PC-9 (cell line): ENCODE data around the gene SAMD10. TPM values are rescaled to one million over a fixed set of nuclear protein-coding genes. Genes with fewer than 3 reads are reported as not detected.
"Not testable (repeated sequence)": the region's sequence is repeated elsewhere in the genome, so short reads cannot be mapped to it uniquely, and the experiment has no call there.

Experiments used
- BruUV-seq: library from RNA; stranded (reverse); fragments of 400-500 nt; replicated peaks from 2 replicates; lab custom pipeline; 2021; lab: Mats Ljungman, UMichigan
- CTCF ChIA-PET: fragments of 300-600 bp; sonication (Branson Sonifier 250); formaldehyde crosslinking; loops from one replicate; lab custom pipeline; 2022; ENCODE audit warnings: antibody characterized with exemption; lab: Charles Lee
- POLR2A ChIA-PET: fragments of 300-600 bp; sonication (Branson Sonifier 250); formaldehyde crosslinking; loops from one replicate; lab custom pipeline; 2022; ENCODE audit warnings: antibody characterized with exemption; ENCODE audit not compliant: unreplicated experiment; lab: Charles Lee
- DNase-seq, 2 experiments: peaks; one replicate each; pipeline versions ENCODE4 v3.0.0 to v3.0.0-alpha.2; 2015 to 2022; ENCODE audit warnings: mixed read lengths in 1 of 2
- H2AFZ ChIP-seq: fragments of 200-600 bp; sonication (generic); 2 replicates; pipeline ENCODE4 v1.8.1; 2017; ENCODE audit warnings: antibody characterized with exemption
- H3F3A ChIP-seq: fragments of 200-600 bp; sonication (generic); 2 replicates; pipeline ENCODE4 v1.8.1; 2017; ENCODE audit warnings: antibody characterized with exemption, mild to moderate bottlenecking, low read depth; ENCODE audit not compliant: insufficient read depth
- H3K27ac ChIP-seq: fragments of 200-600 bp; sonication (generic); 2 replicates; pipeline ENCODE4 v1.6.1; 2016; ENCODE audit warnings: mixed run types
- H3K27me3 ChIP-seq: fragments of 200-600 bp; sonication (generic); 2 replicates; pipeline ENCODE4 v1.6.1; 2016; ENCODE audit warnings: low read depth, mixed run types; ENCODE audit not compliant: insufficient read depth
- H3K36me3 ChIP-seq: fragments of 200-600 bp; sonication (generic); 2 replicates; pipeline ENCODE4 v1.6.1; 2016; ENCODE audit warnings: low read depth, mixed run types
- H3K4me1 ChIP-seq: fragments of 200-600 bp; sonication (generic); replicated peaks from 2 replicates; pipeline ENCODE4 v1.6.1; 2016; ENCODE audit warnings: mixed run types; ENCODE audit not compliant: insufficient read depth
- H3K4me2 ChIP-seq: fragments of 200-600 bp; sonication (generic); 2 replicates; pipeline ENCODE4 v1.6.1; 2017; ENCODE audit warnings: mixed run types
- H3K4me3 ChIP-seq: fragments of 200-600 bp; sonication (generic); 2 replicates; pipeline ENCODE4 v1.6.1; 2016; ENCODE audit warnings: mixed run types
- H3K79me2 ChIP-seq: fragments of 200-600 bp; sonication (generic); 2 replicates; pipeline ENCODE4 v1.6.1; 2017; ENCODE audit warnings: low read depth, mixed run types
- H3K9me2 ChIP-seq: fragments of 200-600 bp; sonication (generic); 2 replicates; pipeline ENCODE4 v1.8.1; 2017; ENCODE audit warnings: mild to moderate bottlenecking; ENCODE audit not compliant: insufficient read depth
- H3K9me3 ChIP-seq: fragments of 200-600 bp; sonication (generic); 2 replicates; pipeline ENCODE4 v1.8.1; 2016; ENCODE audit warnings: low read depth; ENCODE audit not compliant: insufficient read depth
- H4K20me1 ChIP-seq: fragments of 200-600 bp; sonication (generic); 2 replicates; pipeline ENCODE4 v1.8.1; 2017; ENCODE audit not compliant: insufficient read depth
- EZH2 ChIP-seq: fragments of 200-600 bp; sonication (generic); IDR thresholded peaks from 2 replicates; pipeline ENCODE4 v1.8.0; 2017; ENCODE audit warnings: antibody characterized with exemption, low read depth
- intact Hi-C: fragments of 100-400 bp; cut with micrococcal nuclease; formaldehyde crosslinking; loops from one replicate; pipeline ENCODE4 v1.10.0; 2022; ENCODE audit not compliant: unreplicated experiment
- total RNA-seq: library from RNA; stranded (reverse); gene quantifications from 2 replicates; pipeline ENCODE4 v1.2.3, GENCODE V29; 2021
- TF ChIP-seq, protein P1 (sequence below): fragments of 200-600 bp; sonication (generic); conservative IDR thresholded peaks from 2 replicates; pipeline ENCODE4 v1.6.1; 2017; ENCODE audit warnings: mixed run types, antibody characterized with exemption, mild to moderate bottlenecking, moderate library complexity

The SAMD10 gene
- total RNA-seq, 1 experiment from 2014 or later = 18.7 TPM

DNA sequence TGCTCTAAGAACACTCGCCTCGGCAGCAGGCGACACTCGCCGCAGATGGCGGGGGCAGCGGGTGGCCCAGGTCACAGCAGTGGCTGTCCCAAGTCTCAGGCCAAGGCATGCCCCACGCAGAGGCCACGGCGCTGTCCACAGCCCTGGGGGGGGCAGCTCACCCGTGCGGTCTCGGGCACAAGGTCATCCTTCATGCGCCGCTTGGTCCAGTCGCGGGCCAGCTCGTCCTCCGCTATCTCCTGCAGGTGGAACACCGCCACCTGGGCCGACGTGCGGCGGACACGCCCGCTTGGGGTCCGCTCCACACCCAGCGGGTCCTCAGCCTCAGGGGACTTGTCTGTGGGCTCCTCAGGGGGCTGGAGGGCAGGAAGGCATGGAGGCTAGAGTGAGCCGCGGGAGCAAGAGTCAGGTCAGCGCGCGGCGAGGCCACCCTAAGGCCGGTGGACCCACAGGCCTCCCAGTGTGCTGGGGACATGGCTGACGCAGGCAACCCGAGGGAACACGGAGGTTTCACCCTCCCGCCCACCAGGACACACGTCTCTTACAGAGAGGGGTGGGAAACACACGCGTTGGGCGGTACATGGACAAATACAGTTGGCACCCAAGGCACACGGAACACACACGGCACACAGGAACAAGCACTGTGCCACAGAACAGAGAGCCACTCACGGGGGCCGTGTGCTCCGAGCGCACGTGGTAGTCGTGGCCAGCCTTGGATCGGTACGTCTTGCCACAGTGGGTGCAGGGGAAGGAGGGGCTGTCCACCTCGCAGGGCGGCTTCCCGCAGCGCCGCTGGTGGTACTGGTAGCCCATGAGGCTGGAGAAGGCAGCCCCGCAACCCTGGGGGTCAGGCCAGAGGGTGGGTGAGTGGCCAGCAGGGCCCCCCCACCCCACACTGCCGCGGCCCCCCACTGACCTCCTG lies 16.8 kb downstream of the SAMD10 start:
- H3K4me3 ChIP-seq = no peak overlapping the region
- CTCF ChIA-PET = no interaction called here
- H3K27ac ChIP-seq = no peak overlapping the region
- intact Hi-C loops = no loop called here
- H3K79me2 ChIP-seq = peaks cover 4% of the 10 kb centered on the region
- TF ChIP-seq, protein P1, sequence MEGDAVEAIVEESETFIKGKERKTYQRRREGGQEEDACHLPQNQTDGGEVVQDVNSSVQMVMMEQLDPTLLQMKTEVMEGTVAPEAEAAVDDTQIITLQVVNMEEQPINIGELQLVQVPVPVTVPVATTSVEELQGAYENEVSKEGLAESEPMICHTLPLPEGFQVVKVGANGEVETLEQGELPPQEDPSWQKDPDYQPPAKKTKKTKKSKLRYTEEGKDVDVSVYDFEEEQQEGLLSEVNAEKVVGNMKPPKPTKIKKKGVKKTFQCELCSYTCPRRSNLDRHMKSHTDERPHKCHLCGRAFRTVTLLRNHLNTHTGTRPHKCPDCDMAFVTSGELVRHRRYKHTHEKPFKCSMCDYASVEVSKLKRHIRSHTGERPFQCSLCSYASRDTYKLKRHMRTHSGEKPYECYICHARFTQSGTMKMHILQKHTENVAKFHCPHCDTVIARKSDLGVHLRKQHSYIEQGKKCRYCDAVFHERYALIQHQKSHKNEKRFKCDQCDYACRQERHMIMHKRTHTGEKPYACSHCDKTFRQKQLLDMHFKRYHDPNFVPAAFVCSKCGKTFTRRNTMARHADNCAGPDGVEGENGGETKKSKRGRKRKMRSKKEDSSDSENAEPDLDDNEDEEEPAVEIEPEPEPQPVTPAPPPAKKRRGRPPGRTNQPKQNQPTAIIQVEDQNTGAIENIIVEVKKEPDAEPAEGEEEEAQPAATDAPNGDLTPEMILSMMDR = no peak
- no peak for TF ChIP-seq EZH2
- no peak overlapping the region for H3K4me2 ChIP-seq
- H3K9me3 ChIP-seq = no peaks in the 10 kb centered on the region
- H3F3A ChIP-seq = peaks cover 14% of the 10 kb centered on the region; the same call in 1 of the 2 replicates
- no peaks in the 10 kb centered on the region for H3K9me2 ChIP-seq
- POLR2A ChIA-PET = no interaction called here
- no peak for DNase-seq
- BruUV-seq = no TSS peak
- H3K27me3 ChIP-seq = no peaks in the 10 kb centered on the region
- no peaks in the 10 kb centered on the region for H4K20me1 ChIP-seq
- H3K36me3 ChIP-seq = peaks cover 11% of the 10 kb centered on the region; the same call in 1 of the 2 replicates
- no peak overlapping the region for H2AFZ ChIP-seq
- H3K4me1 ChIP-seq = peaks cover 8% of the 10 kb centered on the region; the same call in 1 of the 2 replicates

DNA sequence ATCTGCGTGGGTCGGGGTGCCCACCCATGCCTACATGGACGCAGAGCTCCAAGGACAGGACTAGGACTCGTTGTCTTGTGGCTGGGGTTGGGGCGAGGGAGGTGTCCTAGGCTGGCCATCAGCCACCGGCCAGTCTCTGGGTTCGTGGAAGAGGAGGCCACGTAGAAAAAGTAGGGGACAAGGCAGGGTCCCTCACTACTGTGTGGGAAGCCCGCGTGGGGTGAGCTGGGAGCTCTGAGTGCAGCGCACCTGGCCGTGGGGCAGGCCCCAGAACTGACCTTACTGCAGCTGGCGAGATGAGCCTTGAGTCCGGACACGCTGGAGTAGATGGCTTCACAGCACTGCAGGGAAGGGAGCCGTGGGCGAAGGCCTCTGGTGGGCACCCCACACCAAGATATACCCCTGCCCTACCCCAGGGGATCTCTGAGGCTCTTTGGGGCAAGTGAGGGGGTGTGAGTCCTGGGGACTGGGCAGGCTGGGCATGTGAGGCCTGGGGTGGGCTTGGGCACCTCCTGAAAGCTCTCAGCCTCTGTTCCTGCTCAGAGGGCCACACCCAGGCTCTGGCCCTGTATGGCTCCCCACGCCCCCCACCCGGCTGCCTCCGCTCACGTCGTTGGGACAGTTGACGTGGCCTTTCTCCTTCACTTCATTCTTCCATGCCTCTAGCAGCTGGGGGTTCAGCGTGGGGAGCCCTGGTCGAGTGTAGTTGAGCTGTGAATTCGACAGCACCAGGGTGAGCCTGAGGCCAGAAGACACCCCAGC lies 17.6 kb downstream of the SAMD10 start:
- H3K9me2 ChIP-seq = no peaks in the 10 kb centered on the region
- ChIA-PET CTCF (no interaction called here), POLR2A (no interaction called here)
- H3K4me1 ChIP-seq = peaks cover 12% of the 10 kb centered on the region; the same call in 1 of the 2 replicates
- H3K27ac ChIP-seq = no peak overlapping the region
- DNase-seq = no peak
- intact Hi-C loops = no loop called here
- H3K79me2 ChIP-seq = no peaks in the 10 kb centered on the region
- H3K9me3 ChIP-seq = no peaks in the 10 kb centered on the region
- no peaks in the 10 kb centered on the region for H4K20me1 ChIP-seq
- H2AFZ ChIP-seq = no peak overlapping the region
- no peak for TF ChIP-seq EZH2
- TF ChIP-seq, protein P1 = no peak
- no peaks in the 10 kb centered on the region for H3K27me3 ChIP-seq
- H3K36me3 ChIP-seq = peaks cover 10% of the 10 kb centered on the region; the same call in 1 of the 2 replicates
- no TSS peak for BruUV-seq
- peaks cover 14% of the 10 kb centered on the region; the same call in 1 of the 2 replicates for H3F3A ChIP-seq
- no peak overlapping the region for H3K4me2 ChIP-seq
- no peak overlapping the region for H3K4me3 ChIP-seq

DNA sequence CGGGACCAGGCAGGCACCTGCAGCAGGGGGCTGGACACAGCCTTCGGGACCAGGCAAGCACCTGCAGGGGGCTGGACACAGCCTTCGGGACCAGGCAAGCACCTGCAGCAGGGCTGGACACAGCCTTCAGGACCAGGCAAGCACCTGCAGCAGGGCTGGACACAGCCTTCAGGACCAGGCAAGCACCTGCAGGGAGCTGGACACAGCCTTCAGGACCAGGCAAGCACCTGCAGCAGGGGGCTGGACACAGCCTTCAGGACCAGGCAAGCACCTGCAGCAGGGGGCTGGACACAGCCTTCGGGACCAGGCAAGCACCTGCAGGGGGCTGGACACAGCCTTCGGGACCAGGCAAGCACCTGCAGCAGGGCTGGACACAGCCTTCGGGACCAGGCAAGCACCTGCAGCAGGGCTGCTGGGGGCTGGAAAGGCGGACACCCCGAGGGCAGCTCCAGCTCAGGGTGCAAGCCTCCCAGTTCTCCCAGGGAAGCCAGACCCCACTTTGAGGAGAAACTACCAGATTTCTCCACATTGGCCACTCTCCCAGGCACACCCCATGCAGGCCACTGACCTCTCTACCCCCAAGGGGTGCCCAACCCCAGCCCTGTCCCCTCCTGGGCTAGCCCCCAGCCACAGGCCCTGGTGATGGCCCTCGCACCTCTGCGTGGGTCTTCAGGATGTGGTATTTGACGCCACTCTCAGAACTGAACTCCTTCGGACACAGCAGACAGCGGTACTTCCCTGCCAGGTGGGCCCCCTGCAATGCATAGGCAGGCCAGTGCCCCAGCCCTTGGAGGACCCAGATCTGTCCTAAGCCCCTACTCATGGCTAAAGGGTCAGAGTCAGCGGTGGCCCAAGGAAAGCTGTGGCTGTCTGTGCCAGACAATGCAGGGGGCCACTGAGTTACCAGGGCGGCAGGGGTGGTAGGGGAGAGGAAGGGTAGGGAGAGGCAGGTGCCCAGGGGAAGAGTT lies 18.5 kb downstream of the SAMD10 start:
- H3K4me1 ChIP-seq = peaks cover 12% of the 10 kb centered on the region; the same call in 1 of the 2 replicates
- POLR2A ChIA-PET, H3K27ac ChIP-seq, DNase-seq, H3K36me3 ChIP-seq, H3K79me2 ChIP-seq, H3K27me3 ChIP-seq, H4K20me1 ChIP-seq, H3K4me3 ChIP-seq, CTCF ChIA-PET, H3K9me3 ChIP-seq, intact Hi-C loops, H3K4me2 ChIP-seq, H3K9me2 ChIP-seq, BruUV-seq, H2AFZ ChIP-seq: not testable (repeated sequence)
- H3F3A ChIP-seq = peaks cover 14% of the 10 kb centered on the region; the same call in 1 of the 2 replicates
